A549 (cell line): ENCODE results near the gene DEXI. TPM values are rescaled to one million over a fixed set of nuclear protein-coding genes. Genes with fewer than 3 reads are reported as not detected.

ENCODE experiments used
- ATAC-seq, 2 experiments: fragments of 200-7000 bp in 1 of 2; fragments of >200 bp in 1 of 2; cut with Nextera tagmentation in 1 of 2; cut with Tn5 transposase in 1 of 2; 3 replicates each; pipeline versions ENCODE4 v1.8.0 to v1.9.1; 2018 to 2020; ENCODE audit warnings: mild to moderate bottlenecking in 1 of 2, moderate library complexity in 1 of 2
- CTCF ChIA-PET: fragments of 300-600 bp; sonication (Branson Sonifier 250); formaldehyde crosslinking; extraction: SDS; loops from one replicate; lab custom pipeline; 2021; ENCODE audit warnings: antibody characterized with exemption, inconsistent platforms; lab: Yijun Ruan, JAX
- POLR2A ChIA-PET: fragments of 350-600 bp; formaldehyde crosslinking; extraction: SDS; loops from one replicate; lab custom pipeline; 2021; ENCODE audit warnings: antibody characterized with exemption, inconsistent platforms; lab: Yijun Ruan, JAX
- DNase-seq, 2 experiments: peaks; one replicate each; pipeline versions ENCODE4 v3.0.0 to v3.0.0-alpha.2; 2011 to 2016; ENCODE audit warnings: low read depth in 1 of 2, low spot score in 1 of 2
- FAIRE-seq: peaks from 2 replicates; lab custom pipeline; 2011; peaks lifted over from hg19 to GRCh38; lab: Jason Lieb, UNC
- H3K27ac ChIP-seq, 2 experiments: fragments of >200 bp; sonication (Bioruptor Twin); formaldehyde crosslinking; 3 replicates each; pipeline ENCODE4 v1.5.1; 2016 to 2017
- H3K4me1 ChIP-seq: fragments of >200 bp; sonication (Bioruptor Twin); formaldehyde crosslinking; 3 replicates; pipeline ENCODE4 v1.6.1; 2016
- H3K4me2 ChIP-seq: fragments of >200 bp; sonication (Bioruptor Twin); formaldehyde crosslinking; 3 replicates; pipeline ENCODE4 v1.6.1; 2016
- H3K4me3 ChIP-seq: fragments of >200 bp; sonication (Bioruptor Twin); formaldehyde crosslinking; 3 replicates; pipeline ENCODE4 v1.5.1; 2016
- H3K9me3 ChIP-seq: fragments of >200 bp; sonication (Bioruptor Twin); formaldehyde crosslinking; 3 replicates; pipeline ENCODE4 v1.6.1; 2016
- CBX8 ChIP-seq: fragments of 200-600 bp; sonication (generic); IDR thresholded peaks from 2 replicates; pipeline ENCODE4 v1.6.1; 2016
- CHD4 ChIP-seq: fragments of 200-600 bp; sonication (generic); IDR thresholded peaks from 2 replicates; pipeline ENCODE4 v1.6.1; 2016; ENCODE audit warnings: antibody characterized with exemption, mild to moderate bottlenecking, borderline replicate concordance
- EHMT2 ChIP-seq: fragments of 200-600 bp; sonication (generic); IDR thresholded peaks from 2 replicates; pipeline ENCODE4 v1.6.1; 2016; ENCODE audit warnings: antibody characterized with exemption, low read depth, mild to moderate bottlenecking, moderate library complexity
- FOSL2 ChIP-seq, 2 experiments: fragments of 450-650 bp in 1 of 2; fragments of >200 bp in 1 of 2; sonication (Bioruptor Twin) in 1 of 2; formaldehyde crosslinking; IDR thresholded peaks; 2 replicates each; pipeline versions ENCODE4 v1.5.0 to v1.6.1; 2016 to 2020; ENCODE audit warnings: mild to moderate bottlenecking in 1 of 2, moderate library complexity in 1 of 2
- HOXA7 ChIP-seq: fragments of 250-450 bp; sonication (Bioruptor Pico); IDR thresholded peaks from 2 replicates; pipeline ENCODE4 v1.5.0; 2020; ENCODE audit warnings: mild to moderate bottlenecking, moderate library complexity
- MAFK ChIP-seq: fragments of 450-650 bp; IDR thresholded peaks from 2 replicates; pipeline ENCODE4 v1.6.1; 2014; ENCODE audit not compliant: partially characterized antibody
- NR3C1 ChIP-seq: fragments of >200 bp; sonication (Bioruptor Twin); formaldehyde crosslinking; IDR thresholded peaks from 3 replicates; pipeline ENCODE4 v1.6.1; 2017
- POLR2A ChIP-seq: IDR thresholded peaks from 2 replicates; pipeline ENCODE4 v1.6.1; 2012; ENCODE audit warnings: mild to moderate bottlenecking, low read length
- POLR2AphosphoS2 ChIP-seq: conservative IDR thresholded peaks from 2 replicates; pipeline ENCODE4 v1.6.1; 2012; ENCODE audit warnings: low read length, improper control_type of control experiment, inconsistent platforms
- RFX5 ChIP-seq: fragments of 450-650 bp; IDR thresholded peaks from 2 replicates; pipeline ENCODE4 v1.7.1; 2014; ENCODE audit warnings: antibody characterized with exemption, mild to moderate bottlenecking, moderate library complexity
- ZFP36 ChIP-seq: fragments of 450-650 bp; IDR thresholded peaks from 2 replicates; pipeline ENCODE4 v1.6.1; 2014; ENCODE audit warnings: borderline replicate concordance; ENCODE audit not compliant: partially characterized antibody
- WGBS: methylation state at CpG from one replicate; pipeline ENCODE4 v1.1.6; 2017; ENCODE audit errors: missing lambda C conversion rate; 5-methylcytosine and 5-hydroxymethylcytosine counted together
- polyA plus RNA-seq, 4 experiments: library from polyadenylated mRNA; depleted of rRNA in 3 of 4; stranded (reverse); fragments of >200 nt; fragmentation: RNase III in 1 of 4; extraction: RNeasy Plus Mini Kit Qiagen cat#74134 plus additional on column Dnase treatment in 1 of 4; gene quantifications; 2 replicates in 3 of 4; 3 replicates in 1 of 4; pipeline ENCODE4 v1.2.3, GENCODE V29; 2011 to 2017
- TF ChIP-seq, protein P1 (sequence below): fragments of >200 bp; sonication (Bioruptor Twin); formaldehyde crosslinking; IDR thresholded peaks from 3 replicates; pipeline ENCODE4 v1.5.1; 2016
- TF ChIP-seq, protein P2 (sequence below): IDR thresholded peaks from 2 replicates; pipeline ENCODE4 v1.6.1; 2012
- TF ChIP-seq, protein P3 (sequence below): fragments of 250-450 bp; sonication (Bioruptor Pico); IDR thresholded peaks from 2 replicates; pipeline ENCODE4 v1.5.0; 2020; ENCODE audit warnings: low read depth, mild to moderate bottlenecking, moderate library complexity
- TF ChIP-seq, protein P4 (sequence below): fragments of >200 bp; sonication (Bioruptor Twin); formaldehyde crosslinking; IDR thresholded peaks from 2 replicates; pipeline ENCODE4 v1.6.1; 2016
- TF ChIP-seq, protein P5 (sequence below): fragments of 200-600 bp; sonication (generic); IDR thresholded peaks from 2 replicates; pipeline ENCODE4 v1.6.1; 2016; ENCODE audit warnings: antibody characterized with exemption, mild to moderate bottlenecking, moderate library complexity

Gene DEXI
- polyA plus RNA-seq, 2 of the 4 experiments (the other 2 are of a cell fraction): 22.0 to 34.0 TPM

DNA sequence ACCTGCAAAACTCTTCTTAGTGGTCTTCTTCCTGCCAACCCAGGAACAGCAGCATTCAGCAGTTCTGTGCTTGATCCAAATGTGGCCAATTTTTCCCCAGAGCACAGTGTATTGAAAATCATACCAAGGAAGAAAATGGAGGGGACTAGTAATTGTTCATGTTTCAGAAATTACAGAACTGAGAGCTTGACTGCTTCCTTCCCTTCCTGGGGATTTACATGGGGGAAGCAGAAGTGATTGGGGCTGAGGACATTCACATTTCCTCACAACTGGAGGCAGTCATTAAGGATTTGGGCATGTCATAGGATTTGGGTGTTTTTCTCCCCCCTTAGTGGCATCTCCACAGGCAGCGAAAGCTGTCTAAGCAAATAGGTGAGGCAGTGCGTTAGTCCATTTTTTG lies 45.5 kb downstream of the DEXI start:
- CTCF ChIA-PET: interaction anchor here (1.0 kb wide), 1 partner anchor 10 kb away, joined by 3 read pairs; no protein-coding TSS in a partner anchor
- DNase-seq (no peak), FAIRE-seq (no peak)
- TF ChIP-seq CBX8 (no peak), POLR2AphosphoS2 (no peak), FOSL2 (IDR thresholded peaks at IDR 0.05) (no peak), FOSL2 (CRISPR knock-in tag; IDR thresholded peaks at IDR 0.05) (no peak), CHD4 (no peak)
- TF ChIP-seq, protein P1, sequence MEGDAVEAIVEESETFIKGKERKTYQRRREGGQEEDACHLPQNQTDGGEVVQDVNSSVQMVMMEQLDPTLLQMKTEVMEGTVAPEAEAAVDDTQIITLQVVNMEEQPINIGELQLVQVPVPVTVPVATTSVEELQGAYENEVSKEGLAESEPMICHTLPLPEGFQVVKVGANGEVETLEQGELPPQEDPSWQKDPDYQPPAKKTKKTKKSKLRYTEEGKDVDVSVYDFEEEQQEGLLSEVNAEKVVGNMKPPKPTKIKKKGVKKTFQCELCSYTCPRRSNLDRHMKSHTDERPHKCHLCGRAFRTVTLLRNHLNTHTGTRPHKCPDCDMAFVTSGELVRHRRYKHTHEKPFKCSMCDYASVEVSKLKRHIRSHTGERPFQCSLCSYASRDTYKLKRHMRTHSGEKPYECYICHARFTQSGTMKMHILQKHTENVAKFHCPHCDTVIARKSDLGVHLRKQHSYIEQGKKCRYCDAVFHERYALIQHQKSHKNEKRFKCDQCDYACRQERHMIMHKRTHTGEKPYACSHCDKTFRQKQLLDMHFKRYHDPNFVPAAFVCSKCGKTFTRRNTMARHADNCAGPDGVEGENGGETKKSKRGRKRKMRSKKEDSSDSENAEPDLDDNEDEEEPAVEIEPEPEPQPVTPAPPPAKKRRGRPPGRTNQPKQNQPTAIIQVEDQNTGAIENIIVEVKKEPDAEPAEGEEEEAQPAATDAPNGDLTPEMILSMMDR: no peak
- TF ChIP-seq, protein P2, sequence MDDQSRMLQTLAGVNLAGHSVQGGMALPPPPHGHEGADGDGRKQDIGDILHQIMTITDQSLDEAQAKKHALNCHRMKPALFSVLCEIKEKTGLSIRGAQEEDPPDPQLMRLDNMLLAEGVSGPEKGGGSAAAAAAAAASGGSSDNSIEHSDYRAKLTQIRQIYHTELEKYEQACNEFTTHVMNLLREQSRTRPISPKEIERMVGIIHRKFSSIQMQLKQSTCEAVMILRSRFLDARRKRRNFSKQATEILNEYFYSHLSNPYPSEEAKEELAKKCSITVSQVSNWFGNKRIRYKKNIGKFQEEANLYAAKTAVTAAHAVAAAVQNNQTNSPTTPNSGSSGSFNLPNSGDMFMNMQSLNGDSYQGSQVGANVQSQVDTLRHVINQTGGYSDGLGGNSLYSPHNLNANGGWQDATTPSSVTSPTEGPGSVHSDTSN: no peak
- TF ChIP-seq, protein P3, sequence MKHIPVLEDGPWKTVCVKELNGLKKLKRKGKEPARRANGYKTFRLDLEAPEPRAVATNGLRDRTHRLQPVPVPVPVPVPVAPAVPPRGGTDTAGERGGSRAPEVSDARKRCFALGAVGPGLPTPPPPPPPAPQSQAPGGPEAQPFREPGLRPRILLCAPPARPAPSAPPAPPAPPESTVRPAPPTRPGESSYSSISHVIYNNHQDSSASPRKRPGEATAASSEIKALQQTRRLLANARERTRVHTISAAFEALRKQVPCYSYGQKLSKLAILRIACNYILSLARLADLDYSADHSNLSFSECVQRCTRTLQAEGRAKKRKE (CRISPR knock-in tag): no peak
- TF ChIP-seq, all 56 proteins: peak for 0
- Histone ChIP-seq H3K4me1 (no peaks in the 10 kb centered on the region), H3K9me3 (no peaks in the 10 kb centered on the region), H3K4me3 (no peak overlapping the region), H3K4me2 (no peak overlapping the region), H3K27ac (no peak overlapping the region)
- POLR2A ChIA-PET: no interaction called here
- ATAC-seq: no peak
- 17% methylated on average over 2 of the region's 2 CpGs for WGBS

DNA sequence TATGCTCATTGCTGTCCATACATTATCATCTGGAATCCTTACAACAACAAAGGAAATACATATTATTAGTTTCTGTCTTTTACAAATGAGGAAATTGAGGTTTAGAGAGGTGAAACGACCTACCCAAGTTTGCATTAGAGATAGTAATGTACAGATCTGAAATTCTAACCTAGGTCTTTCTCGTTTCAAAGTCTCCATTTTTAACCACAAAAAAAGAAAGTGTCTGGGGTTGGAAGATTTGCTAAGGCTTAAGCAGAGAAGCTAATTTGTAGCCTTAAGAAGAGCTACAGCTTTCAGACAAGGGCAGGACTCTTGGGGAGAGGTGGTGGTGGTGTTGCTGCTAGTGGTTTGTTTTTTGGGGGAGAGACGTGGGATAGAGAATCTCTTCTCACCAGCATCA lies 46.1 kb downstream of the DEXI start:
- CTCF ChIA-PET: interaction anchor here (1.5 kb wide), 1 partner anchor 12 kb away, joined by 3 read pairs; no protein-coding TSS in a partner anchor
- no peaks in the 10 kb centered on the region for H3K9me3 ChIP-seq
- no peak overlapping the region for H3K4me2 ChIP-seq
- H3K4me3 ChIP-seq: no peak overlapping the region
- no peak for DNase-seq
- FAIRE-seq: no peak
- WGBS: under 1% methylated on average over 3 of the region's 3 CpGs
- H3K4me1 ChIP-seq: no peaks in the 10 kb centered on the region
- TF ChIP-seq POLR2A (no peak), CHD4 (no peak), RFX5 (no peak), NR3C1 (no peak)
- no peak overlapping the region for H3K27ac ChIP-seq
- POLR2A ChIA-PET: no interaction called here
- ATAC-seq: no peak

DNA sequence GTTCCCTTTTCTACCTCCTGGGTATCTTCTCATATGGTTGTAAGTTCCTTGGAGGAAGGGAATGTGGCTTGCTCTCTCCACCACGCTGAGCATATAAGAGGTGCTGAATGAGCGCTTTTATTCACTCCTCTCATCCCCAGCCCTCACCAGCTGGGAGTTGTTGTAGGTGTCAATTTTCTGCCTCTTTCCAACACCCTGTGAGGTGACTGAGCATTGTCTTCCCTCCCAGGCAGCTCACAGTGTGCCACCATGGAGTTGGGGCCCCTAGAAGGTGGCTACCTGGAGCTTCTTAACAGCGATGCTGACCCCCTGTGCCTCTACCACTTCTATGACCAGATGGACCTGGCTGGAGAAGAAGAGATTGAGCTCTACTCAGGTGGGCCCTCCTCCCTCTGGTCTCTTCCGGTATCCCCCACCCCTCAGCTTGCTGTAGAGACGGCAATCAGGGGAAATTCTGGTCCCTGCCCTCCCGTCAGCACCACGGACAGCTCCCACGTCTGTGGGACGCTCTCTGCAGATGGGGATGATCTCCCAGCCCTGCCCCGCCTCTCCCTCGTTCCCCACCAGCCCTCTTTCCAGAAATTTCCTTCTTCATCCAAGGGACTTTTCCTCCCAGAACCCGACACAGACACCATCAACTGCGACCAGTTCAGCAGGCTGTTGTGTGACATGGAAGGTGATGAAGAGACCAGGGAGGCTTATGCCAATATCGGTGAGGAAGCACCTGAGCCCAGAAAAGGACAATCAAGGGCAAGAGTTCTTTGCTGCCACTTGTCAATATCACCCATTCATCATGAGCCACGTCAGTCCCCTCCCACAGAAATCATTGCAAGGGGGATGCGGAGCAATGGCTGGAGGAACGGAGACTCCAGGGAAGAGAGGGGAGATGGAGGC lies 47.0 kb downstream of the DEXI start:
- DNase-seq: peak in 1 of 2 experiments; percentile 29
- ChIA-PET CTCF (interaction anchor here (1.5 kb wide), 1 partner anchor 11 kb away, joined by 3 read pairs; no protein-coding TSS in a partner anchor), POLR2A (no interaction called here)
- H3K9me3 ChIP-seq: no peaks in the 10 kb centered on the region
- no peak for TF ChIP-seq RFX5
- no peak for TF ChIP-seq HOXA7 (CRISPR knock-in tag)
- TF ChIP-seq ZFP36: no peak
- TF ChIP-seq, protein P4, sequence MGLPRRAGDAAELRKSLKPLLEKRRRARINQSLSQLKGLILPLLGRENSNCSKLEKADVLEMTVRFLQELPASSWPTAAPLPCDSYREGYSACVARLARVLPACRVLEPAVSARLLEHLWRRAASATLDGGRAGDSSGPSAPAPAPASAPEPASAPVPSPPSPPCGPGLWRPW: no peak
- peak; percentile 56; the same call in 1 of the 2 replicates for TF ChIP-seq EHMT2
- TF ChIP-seq, protein P5, sequence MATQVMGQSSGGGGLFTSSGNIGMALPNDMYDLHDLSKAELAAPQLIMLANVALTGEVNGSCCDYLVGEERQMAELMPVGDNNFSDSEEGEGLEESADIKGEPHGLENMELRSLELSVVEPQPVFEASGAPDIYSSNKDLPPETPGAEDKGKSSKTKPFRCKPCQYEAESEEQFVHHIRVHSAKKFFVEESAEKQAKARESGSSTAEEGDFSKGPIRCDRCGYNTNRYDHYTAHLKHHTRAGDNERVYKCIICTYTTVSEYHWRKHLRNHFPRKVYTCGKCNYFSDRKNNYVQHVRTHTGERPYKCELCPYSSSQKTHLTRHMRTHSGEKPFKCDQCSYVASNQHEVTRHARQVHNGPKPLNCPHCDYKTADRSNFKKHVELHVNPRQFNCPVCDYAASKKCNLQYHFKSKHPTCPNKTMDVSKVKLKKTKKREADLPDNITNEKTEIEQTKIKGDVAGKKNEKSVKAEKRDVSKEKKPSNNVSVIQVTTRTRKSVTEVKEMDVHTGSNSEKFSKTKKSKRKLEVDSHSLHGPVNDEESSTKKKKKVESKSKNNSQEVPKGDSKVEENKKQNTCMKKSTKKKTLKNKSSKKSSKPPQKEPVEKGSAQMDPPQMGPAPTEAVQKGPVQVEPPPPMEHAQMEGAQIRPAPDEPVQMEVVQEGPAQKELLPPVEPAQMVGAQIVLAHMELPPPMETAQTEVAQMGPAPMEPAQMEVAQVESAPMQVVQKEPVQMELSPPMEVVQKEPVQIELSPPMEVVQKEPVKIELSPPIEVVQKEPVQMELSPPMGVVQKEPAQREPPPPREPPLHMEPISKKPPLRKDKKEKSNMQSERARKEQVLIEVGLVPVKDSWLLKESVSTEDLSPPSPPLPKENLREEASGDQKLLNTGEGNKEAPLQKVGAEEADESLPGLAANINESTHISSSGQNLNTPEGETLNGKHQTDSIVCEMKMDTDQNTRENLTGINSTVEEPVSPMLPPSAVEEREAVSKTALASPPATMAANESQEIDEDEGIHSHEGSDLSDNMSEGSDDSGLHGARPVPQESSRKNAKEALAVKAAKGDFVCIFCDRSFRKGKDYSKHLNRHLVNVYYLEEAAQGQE: peak; percentile 94
- peak; percentile 6 for TF ChIP-seq MAFK
- TF ChIP-seq, all 56 proteins: peak for 3
- Histone ChIP-seq H3K4me3 (no peak overlapping the region), H3K4me1 (no peaks in the 10 kb centered on the region), H3K4me2 (no peak overlapping the region), H3K27ac (no peak overlapping the region)
- FAIRE-seq: no peak
- peak; percentile 57 to 62; a peak in 4 of 6 replicates for ATAC-seq
- WGBS: 36% methylated on average over 17 of the region's 17 CpGs
